SK-N-SH (cell line): Measurements from ENCODE around the gene RASL12. TPM values are rescaled to one million over a fixed set of nuclear protein-coding genes. Genes with fewer than 3 reads are reported as not detected.

ENCODE experiments used
- CTCF ChIA-PET: fragments of 300-600, 350-600 bp; formaldehyde crosslinking; extraction: SDS; loops from one replicate; lab custom pipeline; 2021; lab: Yijun Ruan, JAX
- POLR2A ChIA-PET: fragments of 350-600 bp; sonication (Branson Sonifier 250); formaldehyde crosslinking; extraction: SDS; loops from one replicate; lab custom pipeline; 2020; ENCODE audit warnings: antibody characterized with exemption, inconsistent platforms; lab: Yijun Ruan, JAX
- DNase-seq: peaks from one replicate; pipeline ENCODE4 v3.0.0; 2012
- H2AFZ ChIP-seq: fragments of 200-600 bp; sonication (generic); 2 replicates; pipeline ENCODE4 v1.8.1; 2016; ENCODE audit warnings: antibody characterized with exemption, mild to moderate bottlenecking, low read depth
- H3F3A ChIP-seq: fragments of 200-600 bp; sonication (generic); replicated peaks from 2 replicates; pipeline ENCODE3; 2016; ENCODE audit warnings: antibody characterized with exemption, mild to moderate bottlenecking; ENCODE audit not compliant: insufficient read depth
- H3K27ac ChIP-seq, 2 experiments: fragments of 200-500 bp in 1 of 2; fragments of 200-600 bp in 1 of 2; sonication (Bioruptor generic) in 1 of 2; sonication (generic), shearing (Covaris generic) in 1 of 2; 2 replicates each; pipeline versions ENCODE4 v1.5.1 to v1.6.1; 2014 to 2016; ENCODE audit warnings: low read depth in 2 of 2, inconsistent platforms in 1 of 2, low read length in 1 of 2, mild to moderate bottlenecking in 1 of 2, mixed read lengths in 1 of 2
- H3K27me3 ChIP-seq: fragments of 200-600 bp; sonication (generic), shearing (Covaris generic); 2 replicates; pipeline ENCODE4 v1.6.1; 2016; ENCODE audit warnings: mixed run types; ENCODE audit not compliant: insufficient read depth
- H3K36me3 ChIP-seq, 2 experiments: fragments of 200-500 bp in 1 of 2; fragments of 200-600 bp in 1 of 2; sonication (Bioruptor generic) in 1 of 2; sonication (generic) in 1 of 2; replicated peaks in 1 of 2; 2 replicates each; pipeline versions ENCODE3 to v1.5.1; 2014 to 2016; ENCODE audit warnings: low read length in 1 of 2, mild to moderate bottlenecking in 1 of 2; ENCODE audit not compliant: insufficient read depth in 2 of 2, control insufficient read depth in 1 of 2
- H3K4me1 ChIP-seq, 2 experiments: fragments of 200-500 bp in 1 of 2; fragments of 200-600 bp in 1 of 2; sonication (Bioruptor generic) in 1 of 2; sonication (generic), shearing (Covaris generic) in 1 of 2; 2 replicates each; pipeline versions ENCODE4 v1.5.1 to v1.6.1; 2014 to 2016; ENCODE audit warnings: low read depth in 1 of 2, low read length in 1 of 2, mixed run types in 1 of 2; ENCODE audit not compliant: insufficient read depth in 2 of 2, control insufficient read depth in 1 of 2
- H3K4me2 ChIP-seq: fragments of 200-600 bp; sonication (generic), shearing (Covaris generic); 2 replicates; pipeline ENCODE4 v1.6.1; 2017; ENCODE audit warnings: mixed run types
- H3K4me3 ChIP-seq, 2 experiments: fragments of 200-500 bp in 1 of 2; fragments of 200-600 bp in 1 of 2; sonication (Bioruptor generic) in 1 of 2; sonication (generic), shearing (Covaris generic) in 1 of 2; 2 replicates each; pipeline versions ENCODE4 v1.5.1 to v1.8.1; 2014 to 2016; ENCODE audit warnings: low read depth in 2 of 2, inconsistent platforms in 1 of 2, low read length in 1 of 2, mild to moderate bottlenecking in 1 of 2, mixed read lengths in 1 of 2, moderate library complexity in 1 of 2
- H3K79me2 ChIP-seq: fragments of 200-600 bp; sonication (generic); 2 replicates; pipeline ENCODE4 v1.8.1; 2017; ENCODE audit warnings: mild to moderate bottlenecking; ENCODE audit not compliant: insufficient read depth
- H3K9ac ChIP-seq: fragments of 200-600 bp; sonication (generic); 2 replicates; pipeline ENCODE4 v1.6.1; 2017; ENCODE audit warnings: mixed run types
- H3K9me2 ChIP-seq: fragments of 200-600 bp; sonication (generic); 2 replicates; pipeline ENCODE4 v1.6.1; 2017; ENCODE audit warnings: mixed run types
- H3K9me3 ChIP-seq: fragments of 200-600 bp; sonication (generic); 2 replicates; pipeline ENCODE4 v1.6.1; 2017; ENCODE audit warnings: mixed run types, mild to moderate bottlenecking, moderate library complexity
- H4K20me1 ChIP-seq: fragments of 200-600 bp; sonication (generic); 2 replicates; pipeline ENCODE4 v1.6.1; 2017; ENCODE audit warnings: mild to moderate bottlenecking, mixed run types; ENCODE audit not compliant: insufficient read depth
- ELF1 ChIP-seq: IDR thresholded peaks from 2 replicates; pipeline ENCODE4 v1.4.0; 2012
- MXI1 ChIP-seq: IDR thresholded peaks from 2 replicates; pipeline ENCODE4 v1.6.1; 2012; ENCODE audit warnings: mild to moderate bottlenecking, low read depth, low read length, improper control_type of control experiment
- POLR2AphosphoS5 ChIP-seq: IDR thresholded peaks from 2 replicates; pipeline ENCODE4 v1.6.1; 2012; ENCODE audit warnings: low read depth, low read length
- RFX5 ChIP-seq: IDR thresholded peaks from 2 replicates; pipeline ENCODE4 v1.6.1; 2012; ENCODE audit warnings: mild to moderate bottlenecking, improper control_type of control experiment, low read length
- RXRA ChIP-seq: IDR thresholded peaks from 2 replicates; pipeline ENCODE4 v1.4.0; 2012; ENCODE audit warnings: low read depth, mild to moderate bottlenecking, borderline replicate concordance
- TAF1 ChIP-seq: IDR thresholded peaks from 2 replicates; pipeline ENCODE4 v1.6.1; 2012; ENCODE audit warnings: low read depth, mild to moderate bottlenecking, low read length, moderate library complexity, borderline replicate concordance
- USF1 ChIP-seq: IDR thresholded peaks from 2 replicates; pipeline ENCODE4 v1.4.0; 2012; ENCODE audit warnings: low read depth, borderline replicate concordance
- YY1 ChIP-seq: IDR thresholded peaks from 2 replicates; pipeline ENCODE4 v1.4.0; 2012; ENCODE audit warnings: low read depth, mild to moderate bottlenecking
- WGBS: methylation state at CpG from one replicate; pipeline ENCODE4 v1.1.6; 2017; ENCODE audit warnings: low lambda C conversion rate; 5-methylcytosine and 5-hydroxymethylcytosine counted together
- polyA plus RNA-seq, 3 experiments: library from polyadenylated mRNA; depleted of rRNA; stranded (reverse); fragments of >200 nt; gene quantifications; 2 replicates each; pipeline ENCODE4 v1.2.3, GENCODE V29; 2012
- TF ChIP-seq, protein P1 (sequence below): fragments of 150-350 bp; IDR thresholded peaks from 2 replicates; pipeline ENCODE4 v1.6.1; 2017; ENCODE audit warnings: antibody characterized with exemption, low read length, low read depth, borderline replicate concordance

The RASL12 gene
- polyA plus RNA-seq, 1 of the 3 experiments (the other 2 are of a cell fraction): not detected

- POLR2A ChIA-PET: no interaction called here
- Histone ChIP-seq H3K4me3 (no peak overlapping the region), H3K27me3 (peaks cover 9% of the 10 kb centered on the region; the same call in 1 of the 2 replicates), H3K27ac (no peak overlapping the region), H3K9me2 (no peaks in the 10 kb centered on the region), H3K9me3 (no peaks in the 10 kb centered on the region), H3K4me1 (peaks cover 0 to 12% of the 10 kb centered on the region in 2 experiments; a peak in 1 of 4 replicates), H3F3A (peaks cover 4% of the 10 kb centered on the region), H3K79me2 (no peaks in the 10 kb centered on the region), H3K36me3 (no peaks in the 10 kb centered on the region), H2AFZ (no peak overlapping the region), H3K4me2 (no peak overlapping the region), H3K9ac (no peak overlapping the region), H4K20me1 (no peaks in the 10 kb centered on the region)
- 96% methylated on average over 5 of the region's 5 CpGs for WGBS
- TF ChIP-seq YY1 (no peak), ELF1 (no peak), TAF1 (no peak), RXRA (no peak), RFX5 (no peak), MXI1 (no peak), POLR2AphosphoS5 (no peak), USF1 (no peak)
- TF ChIP-seq, protein P1, sequence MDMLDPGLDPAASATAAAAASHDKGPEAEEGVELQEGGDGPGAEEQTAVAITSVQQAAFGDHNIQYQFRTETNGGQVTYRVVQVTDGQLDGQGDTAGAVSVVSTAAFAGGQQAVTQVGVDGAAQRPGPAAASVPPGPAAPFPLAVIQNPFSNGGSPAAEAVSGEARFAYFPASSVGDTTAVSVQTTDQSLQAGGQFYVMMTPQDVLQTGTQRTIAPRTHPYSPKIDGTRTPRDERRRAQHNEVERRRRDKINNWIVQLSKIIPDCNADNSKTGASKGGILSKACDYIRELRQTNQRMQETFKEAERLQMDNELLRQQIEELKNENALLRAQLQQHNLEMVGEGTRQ: no peak
- CTCF ChIA-PET: interaction anchor here (0.7 to 9.5 kb wide), 7 partner anchors 11 to 228 kb away, joined by 3 to 88 read pairs (median 3); no protein-coding TSS in a partner anchor
- no peak for DNase-seq
Measured at GRCh38 chr15:65069779-65070546, 2.2 kb upstream of the RASL12 start.

GRCh38 chr15:65069179-65069578, 1.4 kb upstream of the RASL12 start:
- Histone ChIP-seq H2AFZ (no peak overlapping the region), H4K20me1 (no peaks in the 10 kb centered on the region), H3K4me3 (no peak overlapping the region), H3F3A (peaks cover 4% of the 10 kb centered on the region), H3K79me2 (no peaks in the 10 kb centered on the region), H3K9ac (no peak overlapping the region), H3K27ac (no peak overlapping the region), H3K9me3 (no peaks in the 10 kb centered on the region), H3K9me2 (no peaks in the 10 kb centered on the region), H3K27me3 (peaks cover 9% of the 10 kb centered on the region; the same call in 1 of the 2 replicates), H3K4me1 (peaks cover 0 to 12% of the 10 kb centered on the region in 2 experiments; a peak in 1 of 4 replicates), H3K36me3 (no peaks in the 10 kb centered on the region), H3K4me2 (no peak overlapping the region)
- POLR2A ChIA-PET: no interaction called here
- WGBS: 88% methylated on average over 1 of the region's 1 CpG
- CTCF ChIA-PET: interaction anchor here (1.2 to 9.5 kb wide), 4 partner anchors 12 to 228 kb away, joined by 3 to 88 read pairs (median 4); no protein-coding TSS in a partner anchor
- TF ChIP-seq POLR2AphosphoS5: no peak
- no peak for DNase-seq
